IMR-90 (cell line): Measurements from ENCODE around the gene CEP104.

Experiments used
- BHLHE40 ChIP-seq: fragments of 150-350 bp; IDR thresholded peaks from 2 replicates; pipeline ENCODE4 v1.6.1; 2016; ENCODE audit warnings: mild to moderate bottlenecking, low read depth, low read length
- MAZ ChIP-seq: IDR thresholded peaks from 2 replicates; pipeline ENCODE4 v1.6.1; 2012; ENCODE audit warnings: low read depth, mild to moderate bottlenecking, low read length, improper control_type of control experiment, moderate library complexity, borderline replicate concordance
- MXI1 ChIP-seq: IDR thresholded peaks from 2 replicates; pipeline ENCODE4 v1.6.1; 2012; ENCODE audit warnings: low read depth, mild to moderate bottlenecking, low read length, moderate library complexity, borderline replicate concordance
- POLR2A ChIP-seq: IDR thresholded peaks from 2 replicates; pipeline ENCODE4 v1.6.1; 2012; ENCODE audit warnings: mild to moderate bottlenecking, low read depth, low read length
- RAD21 ChIP-seq: IDR thresholded peaks from 2 replicates; pipeline ENCODE4 v1.6.1; 2012; ENCODE audit warnings: low read length, improper control_type of control experiment
- SMC3 ChIP-seq: fragments of 150-350 bp; IDR thresholded peaks from 2 replicates; pipeline ENCODE4 v1.6.1; 2016; ENCODE audit warnings: low read depth, mild to moderate bottlenecking, antibody characterized with exemption, low read length, moderate library complexity
- TF ChIP-seq, protein P1 (sequence below): conservative IDR thresholded peaks from 2 replicates; pipeline ENCODE4 v1.5.1; 2012; ENCODE audit warnings: mild to moderate bottlenecking, low read depth, low read length, improper control_type of control experiment

- TF ChIP-seq RAD21: no peak
- TF ChIP-seq, protein P1, sequence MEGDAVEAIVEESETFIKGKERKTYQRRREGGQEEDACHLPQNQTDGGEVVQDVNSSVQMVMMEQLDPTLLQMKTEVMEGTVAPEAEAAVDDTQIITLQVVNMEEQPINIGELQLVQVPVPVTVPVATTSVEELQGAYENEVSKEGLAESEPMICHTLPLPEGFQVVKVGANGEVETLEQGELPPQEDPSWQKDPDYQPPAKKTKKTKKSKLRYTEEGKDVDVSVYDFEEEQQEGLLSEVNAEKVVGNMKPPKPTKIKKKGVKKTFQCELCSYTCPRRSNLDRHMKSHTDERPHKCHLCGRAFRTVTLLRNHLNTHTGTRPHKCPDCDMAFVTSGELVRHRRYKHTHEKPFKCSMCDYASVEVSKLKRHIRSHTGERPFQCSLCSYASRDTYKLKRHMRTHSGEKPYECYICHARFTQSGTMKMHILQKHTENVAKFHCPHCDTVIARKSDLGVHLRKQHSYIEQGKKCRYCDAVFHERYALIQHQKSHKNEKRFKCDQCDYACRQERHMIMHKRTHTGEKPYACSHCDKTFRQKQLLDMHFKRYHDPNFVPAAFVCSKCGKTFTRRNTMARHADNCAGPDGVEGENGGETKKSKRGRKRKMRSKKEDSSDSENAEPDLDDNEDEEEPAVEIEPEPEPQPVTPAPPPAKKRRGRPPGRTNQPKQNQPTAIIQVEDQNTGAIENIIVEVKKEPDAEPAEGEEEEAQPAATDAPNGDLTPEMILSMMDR: no peak
- TF ChIP-seq POLR2A: no peak
- TF ChIP-seq SMC3: no peak
- no peak for TF ChIP-seq MAZ
- no peak for TF ChIP-seq MXI1
- no peak for TF ChIP-seq BHLHE40
Observed at GRCh38 chr1:3821004-3821403, 36.0 kb downstream of the CEP104 start.
